Activated naive CD8-positive, alpha-beta T cell (primary cell): Measurements from ENCODE around the gene MYO1E.

Experiments
- H3K27ac Mint-ChIP-seq: one replicate; pipeline ENCODE4 v1.8.0; 2021; ENCODE audit warnings: mixed read lengths
- H3K27me3 Mint-ChIP-seq: one replicate; pipeline ENCODE4 v1.8.0; 2021; ENCODE audit warnings: mixed read lengths
- H3K36me3 Mint-ChIP-seq: one replicate; pipeline ENCODE4 v1.8.0; 2021; ENCODE audit warnings: mixed read lengths
- H3K4me1 Mint-ChIP-seq: one replicate; pipeline ENCODE4 v1.8.0; 2021; ENCODE audit warnings: low read depth, mixed read lengths
- H3K4me3 Mint-ChIP-seq: one replicate; pipeline ENCODE4 v1.8.0; 2021; ENCODE audit warnings: mild to moderate bottlenecking, mixed read lengths
- H3K9me3 Mint-ChIP-seq: one replicate; pipeline ENCODE4 v1.8.0; 2021; ENCODE audit warnings: low read depth, mixed read lengths

Gene MYO1E

GRCh38 chr15:59197454-59197853 is 175.2 kb downstream of the MYO1E start:
- Mint-ChIP-seq H3K9me3 (no peaks in the 10 kb centered on the region), H3K27me3 (no peaks in the 10 kb centered on the region), H3K4me1 (peaks cover 6% of the 10 kb centered on the region), H3K36me3 (no peaks in the 10 kb centered on the region), H3K27ac (no peak overlapping the region), H3K4me3 (no peak overlapping the region)

GRCh38 chr15:59196416-59196815 is 176.3 kb downstream of the MYO1E start:
- no peaks in the 10 kb centered on the region for H3K27me3 Mint-ChIP-seq
- H3K27ac Mint-ChIP-seq = no peak overlapping the region
- H3K9me3 Mint-ChIP-seq = no peaks in the 10 kb centered on the region
- peaks cover 6% of the 10 kb centered on the region for H3K4me1 Mint-ChIP-seq
- no peak overlapping the region for H3K4me3 Mint-ChIP-seq
- no peaks in the 10 kb centered on the region for H3K36me3 Mint-ChIP-seq

- no peak overlapping the region for H3K4me3 Mint-ChIP-seq
- H3K27me3 Mint-ChIP-seq = no peaks in the 10 kb centered on the region
- no peaks in the 10 kb centered on the region for H3K9me3 Mint-ChIP-seq
- no peak overlapping the region for H3K27ac Mint-ChIP-seq
- H3K36me3 Mint-ChIP-seq = no peaks in the 10 kb centered on the region
- peaks cover 6% of the 10 kb centered on the region for H3K4me1 Mint-ChIP-seq
Observed at GRCh38 chr15:59194639-59195325, 177.9 kb downstream of the MYO1E start.

- H3K9me3 Mint-ChIP-seq = peaks cover 4% of the 10 kb centered on the region
- H3K27me3 Mint-ChIP-seq = peaks cover 6% of the 10 kb centered on the region
- H3K4me3 Mint-ChIP-seq = no peak overlapping the region
- H3K36me3 Mint-ChIP-seq = peaks cover 7% of the 10 kb centered on the region
- no peak overlapping the region for H3K27ac Mint-ChIP-seq
- H3K4me1 Mint-ChIP-seq = peaks cover 6% of the 10 kb centered on the region
Observed at GRCh38 chr15:59191855-59192237, 180.8 kb downstream of the MYO1E start.

- peaks cover 7% of the 10 kb centered on the region for H3K36me3 Mint-ChIP-seq
- peaks cover 6% of the 10 kb centered on the region for H3K27me3 Mint-ChIP-seq
Observed at GRCh38 chr15:59190291-59190690, 182.4 kb downstream of the MYO1E start.

GRCh38 chr15:59189241-59189640 is 183.4 kb downstream of the MYO1E start:
- Mint-ChIP-seq H3K27ac (no peak overlapping the region), H3K36me3 (peaks cover 7% of the 10 kb centered on the region), H3K4me1 (no peaks in the 10 kb centered on the region), H3K4me3 (no peak overlapping the region), H3K27me3 (peaks cover 6% of the 10 kb centered on the region), H3K9me3 (peaks cover 4% of the 10 kb centered on the region)

More at GRCh38 chr15:59190291-59190690, 182.4 kb downstream of the MYO1E start:
- no peak overlapping the region for H3K27ac Mint-ChIP-seq
- no peaks in the 10 kb centered on the region for H3K4me1 Mint-ChIP-seq
- H3K9me3 Mint-ChIP-seq = peaks cover 4% of the 10 kb centered on the region
- H3K4me3 Mint-ChIP-seq = no peak overlapping the region

GRCh38 chr15:59186501-59186900 is 186.2 kb downstream of the MYO1E start:
- Mint-ChIP-seq H3K27me3 (peaks cover 6% of the 10 kb centered on the region), H3K36me3 (peaks cover 10% of the 10 kb centered on the region), H3K4me1 (no peaks in the 10 kb centered on the region), H3K4me3 (no peak overlapping the region), H3K9me3 (peaks cover 7% of the 10 kb centered on the region), H3K27ac (no peak overlapping the region)

GRCh38 chr15:59185725-59186124 is 186.9 kb downstream of the MYO1E start:
- no peaks in the 10 kb centered on the region for H3K4me1 Mint-ChIP-seq
- H3K27me3 Mint-ChIP-seq = peaks cover 6% of the 10 kb centered on the region
- H3K27ac Mint-ChIP-seq = no peak overlapping the region
- H3K36me3 Mint-ChIP-seq = peaks cover 12% of the 10 kb centered on the region
- H3K9me3 Mint-ChIP-seq = peaks cover 9% of the 10 kb centered on the region
- H3K4me3 Mint-ChIP-seq = no peak overlapping the region

GRCh38 chr15:59180945-59181600 is 191.6 kb downstream of the MYO1E start:
- H3K27me3 Mint-ChIP-seq = peaks cover 7% of the 10 kb centered on the region
- H3K4me1 Mint-ChIP-seq = no peaks in the 10 kb centered on the region
- peaks cover 5% of the 10 kb centered on the region for H3K36me3 Mint-ChIP-seq
- no peak overlapping the region for H3K4me3 Mint-ChIP-seq
- H3K27ac Mint-ChIP-seq = no peak overlapping the region
- H3K9me3 Mint-ChIP-seq = peaks cover 5% of the 10 kb centered on the region

- H3K27me3 Mint-ChIP-seq = peaks cover 12% of the 10 kb centered on the region
- H3K4me1 Mint-ChIP-seq = no peaks in the 10 kb centered on the region
- H3K4me3 Mint-ChIP-seq = no peak overlapping the region
- H3K27ac Mint-ChIP-seq = no peak overlapping the region
- peaks cover 5% of the 10 kb centered on the region for H3K36me3 Mint-ChIP-seq
- H3K9me3 Mint-ChIP-seq = peaks cover 5% of the 10 kb centered on the region
Observed at GRCh38 chr15:59179717-59180116, 193.0 kb downstream of the MYO1E start.

- Mint-ChIP-seq H3K4me1 (no peaks in the 10 kb centered on the region), H3K27ac (no peak overlapping the region), H3K4me3 (no peak overlapping the region), H3K36me3 (peaks cover 5% of the 10 kb centered on the region), H3K27me3 (peaks cover 12% of the 10 kb centered on the region), H3K9me3 (peaks cover 5% of the 10 kb centered on the region)
Observed at GRCh38 chr15:59178151-59178695, 194.4 kb downstream of the MYO1E start.

GRCh38 chr15:59177317-59177660 is 195.4 kb downstream of the MYO1E start:
- Mint-ChIP-seq H3K4me1 (no peaks in the 10 kb centered on the region), H3K27me3 (peaks cover 12% of the 10 kb centered on the region), H3K4me3 (no peak overlapping the region), H3K27ac (no peak overlapping the region), H3K9me3 (peaks cover 5% of the 10 kb centered on the region), H3K36me3 (peaks cover 3% of the 10 kb centered on the region)

- peaks cover 5% of the 10 kb centered on the region for H3K9me3 Mint-ChIP-seq
- peaks cover 12% of the 10 kb centered on the region for H3K27me3 Mint-ChIP-seq
- H3K27ac Mint-ChIP-seq = no peak overlapping the region
- H3K36me3 Mint-ChIP-seq = peaks cover 3% of the 10 kb centered on the region
- no peak overlapping the region for H3K4me3 Mint-ChIP-seq
- H3K4me1 Mint-ChIP-seq = no peaks in the 10 kb centered on the region
Observed at GRCh38 chr15:59176653-59177316, 195.9 kb downstream of the MYO1E start.

- H3K4me1 Mint-ChIP-seq = no peaks in the 10 kb centered on the region
- H3K4me3 Mint-ChIP-seq = no peak overlapping the region
- no peaks in the 10 kb centered on the region for H3K36me3 Mint-ChIP-seq
- no peaks in the 10 kb centered on the region for H3K9me3 Mint-ChIP-seq
- H3K27ac Mint-ChIP-seq = no peak overlapping the region
- H3K27me3 Mint-ChIP-seq = peaks cover 12% of the 10 kb centered on the region
Observed at GRCh38 chr15:59174835-59175831, 197.5 kb downstream of the MYO1E start.
